ENCODE measurements around the gene PAQR6. TPM values are rescaled to one million over a fixed set of nuclear protein-coding genes. Genes with fewer than 3 reads are reported as not detected.

Gene PAQR6
- total RNA-seq, 1 experiment from 2014 or later, result 15.8 TPM

DNA sequence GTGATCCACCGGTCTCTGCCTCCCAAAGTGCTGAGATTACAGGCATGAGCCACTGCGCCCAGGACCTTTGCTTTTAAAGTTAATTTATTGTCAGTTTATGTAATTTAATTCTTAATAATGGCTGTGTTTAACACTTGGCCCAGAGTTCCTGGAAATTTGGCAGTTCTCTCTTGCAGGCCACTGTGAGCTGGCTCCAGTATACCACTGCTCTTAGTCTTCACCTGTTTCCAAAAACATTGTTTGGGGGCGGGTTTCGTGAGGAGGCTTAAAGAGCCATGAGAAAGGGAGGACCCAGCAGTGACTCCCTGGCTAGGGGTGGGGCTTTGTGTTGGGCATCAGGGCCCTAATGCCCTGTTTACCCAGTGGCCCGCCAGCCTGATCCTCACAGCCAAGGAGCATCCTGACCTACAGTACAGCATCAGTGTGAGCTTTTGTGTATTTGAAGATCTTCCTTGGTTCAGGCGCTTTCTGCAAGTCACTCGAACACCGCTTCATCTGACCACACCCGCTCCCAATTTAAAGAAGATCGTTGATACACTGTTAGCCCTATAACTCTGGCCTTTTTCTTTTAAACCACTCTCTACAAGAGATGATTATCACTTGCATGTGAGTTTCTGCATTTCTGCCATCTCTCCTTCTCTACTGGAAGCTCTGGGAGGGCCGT, 17.9 kb downstream of the PAQR6 start:
- WGBS (ENCODE audit: extremely low coverage, insufficient read length, low lambda C conversion rate), result no CpG with 5 or more reads among the region's 11 CpGs
- Mint-ChIP-seq H3K27me3 (ENCODE audit: low read depth) (no peaks in the 10 kb centered on the region), H3K9me3 (no peaks in the 10 kb centered on the region), H3K36me3 (ENCODE audit: insufficient read depth in 1 of 3, low read depth in 3 of 3) (peaks cover 20 to 57% (median 51%) of the 10 kb centered on the region in 3 experiments), H3K4me3 (peak overlapping the region in 1 of 2 experiments; percentile 23; a peak in 1 of 5 replicates), H3K4me1 (peaks cover 5 to 6% of the 10 kb centered on the region in 2 experiments), H3K27ac (peak overlapping the region in 1 of 3 experiments; percentile 51; a peak in 3 of 7 replicates)
- Histone ChIP-seq H3K23me2 (ENCODE audit: insufficient read length, low read depth, low read length, poor library complexity, severe bottlenecking) (no peaks in the 10 kb centered on the region), H2BK20ac (ENCODE audit: low read depth, low read length, poor library complexity, severe bottlenecking) (no peak overlapping the region), H3K23ac (ENCODE audit: insufficient read length, low read depth, low read length) (no peak overlapping the region), H2AFZ (ENCODE audit: low read length) (no peak overlapping the region), H3K9me3 (ENCODE audit: control insufficient read depth, low read depth, low read length) (no peaks in the 10 kb centered on the region), H3K14ac (ENCODE audit: insufficient read depth, low read length) (no peak overlapping the region), H3K18ac (ENCODE audit: insufficient read length, low read depth, low read length) (no peak overlapping the region), H3K9ac (ENCODE audit: extremely low read depth, insufficient read length, low read length) (no peak overlapping the region), H3K27ac (ENCODE audit: insufficient read length, low read depth, low read length) (no peak overlapping the region), H3K56ac (ENCODE audit: insufficient read length, low read depth, low read length) (no peak overlapping the region), H4K8ac (replicated peaks; ENCODE audit: insufficient read length, low read depth, low read length) (no peak overlapping the region), H4K20me1 (ENCODE audit: control insufficient read depth, insufficient read depth, insufficient read length) (no peaks in the 10 kb centered on the region), H3K4me2 (ENCODE audit: insufficient read depth, insufficient read length, low read length) (no peak overlapping the region), H2AK5ac (ENCODE audit: insufficient read length, low read length) (no peak overlapping the region), H2BK5ac (ENCODE audit: insufficient read length, low read length) (no peak overlapping the region), H3K27me3 (ENCODE audit: insufficient read depth, low read length) (no peaks in the 10 kb centered on the region; the same call in 1 of the 2 replicates), H3K4me1 (ENCODE audit: insufficient read depth, low read length) (no peaks in the 10 kb centered on the region), H4K5ac (ENCODE audit: insufficient read length, low read depth, low read length) (no peak overlapping the region), H3K79me1 (ENCODE audit: insufficient read depth, low read depth, low read length, poor library complexity, severe bottlenecking) (no peaks in the 10 kb centered on the region), H4K91ac (ENCODE audit: insufficient read length, low read depth, low read length) (no peak overlapping the region), H2BK12ac (ENCODE audit: insufficient read length, low read depth, low read length) (no peak overlapping the region), H3T11ph (ENCODE audit: low read length) (no peak overlapping the region), H3K4ac (ENCODE audit: low read depth, low read length) (no peak overlapping the region), H3K79me2 (ENCODE audit: insufficient read depth, low read length) (no peaks in the 10 kb centered on the region), H2BK15ac (ENCODE audit: low read depth, low read length) (no peak overlapping the region), H2BK120ac (ENCODE audit: low read depth, low read length, poor library complexity, severe bottlenecking) (no peak overlapping the region)
- no peak for DNase-seq
- TF ChIP-seq, protein P1, sequence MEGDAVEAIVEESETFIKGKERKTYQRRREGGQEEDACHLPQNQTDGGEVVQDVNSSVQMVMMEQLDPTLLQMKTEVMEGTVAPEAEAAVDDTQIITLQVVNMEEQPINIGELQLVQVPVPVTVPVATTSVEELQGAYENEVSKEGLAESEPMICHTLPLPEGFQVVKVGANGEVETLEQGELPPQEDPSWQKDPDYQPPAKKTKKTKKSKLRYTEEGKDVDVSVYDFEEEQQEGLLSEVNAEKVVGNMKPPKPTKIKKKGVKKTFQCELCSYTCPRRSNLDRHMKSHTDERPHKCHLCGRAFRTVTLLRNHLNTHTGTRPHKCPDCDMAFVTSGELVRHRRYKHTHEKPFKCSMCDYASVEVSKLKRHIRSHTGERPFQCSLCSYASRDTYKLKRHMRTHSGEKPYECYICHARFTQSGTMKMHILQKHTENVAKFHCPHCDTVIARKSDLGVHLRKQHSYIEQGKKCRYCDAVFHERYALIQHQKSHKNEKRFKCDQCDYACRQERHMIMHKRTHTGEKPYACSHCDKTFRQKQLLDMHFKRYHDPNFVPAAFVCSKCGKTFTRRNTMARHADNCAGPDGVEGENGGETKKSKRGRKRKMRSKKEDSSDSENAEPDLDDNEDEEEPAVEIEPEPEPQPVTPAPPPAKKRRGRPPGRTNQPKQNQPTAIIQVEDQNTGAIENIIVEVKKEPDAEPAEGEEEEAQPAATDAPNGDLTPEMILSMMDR (conservative IDR thresholded peaks at IDR 0.05), result no peak
